GM23338 (cell line): ENCODE data around the gene TTC22. TPM values are rescaled to one million over a fixed set of nuclear protein-coding genes. Genes with fewer than 3 reads are reported as not detected.

Source experiments
- ATAC-seq: fragments of 200-7000 bp; cut with Tn5 transposase; 3 replicates; pipeline ENCODE4 v1.9.1; 2020
- DNase-seq: peaks from one replicate; pipeline ENCODE4 v3.0.0-alpha.2; 2015; ENCODE audit warnings: low spot score
- H2AFZ ChIP-seq: fragments of 200-600 bp; sonication (generic); 2 replicates; pipeline ENCODE4 v1.8.0; 2016; ENCODE audit warnings: antibody characterized with exemption, mild to moderate bottlenecking, moderate library complexity
- H3F3A ChIP-seq: fragments of 200-600 bp; sonication (generic); replicated peaks from 2 replicates; pipeline ENCODE4 v1.8.0; 2017; ENCODE audit warnings: antibody characterized with exemption, mixed run types, low read depth
- H3K27ac ChIP-seq: fragments of 200-600 bp; sonication (generic); 2 replicates; pipeline ENCODE4 v1.6.1; 2016; ENCODE audit warnings: low read depth
- H3K27me3 ChIP-seq: fragments of 200-600 bp; sonication (generic); 2 replicates; pipeline ENCODE4 v1.8.0; 2016; ENCODE audit warnings: mild to moderate bottlenecking, mixed run types, moderate library complexity; ENCODE audit not compliant: insufficient read depth
- H3K36me3 ChIP-seq: fragments of 200-600 bp; sonication (generic); 2 replicates; pipeline ENCODE4 v1.8.0; 2016; ENCODE audit warnings: mild to moderate bottlenecking; ENCODE audit not compliant: insufficient read depth
- H3K4me1 ChIP-seq: fragments of 200-600 bp; sonication (generic); 2 replicates; pipeline ENCODE4 v1.8.0; 2016; ENCODE audit warnings: mild to moderate bottlenecking, moderate library complexity; ENCODE audit not compliant: insufficient read depth
- H3K4me2 ChIP-seq: fragments of 200-600 bp; sonication (generic); 2 replicates; pipeline ENCODE4 v1.7.1; 2017; ENCODE audit warnings: mixed run types
- H3K4me3 ChIP-seq: fragments of 200-600 bp; sonication (generic); 2 replicates; pipeline ENCODE4 v1.6.1; 2016; ENCODE audit warnings: mixed run types
- H3K79me2 ChIP-seq: fragments of 200-600 bp; sonication (generic); replicated peaks from 2 replicates; pipeline ENCODE4 v1.8.0; 2017; ENCODE audit warnings: mild to moderate bottlenecking; ENCODE audit not compliant: insufficient read depth
- H3K9me2 ChIP-seq: fragments of 200-600 bp; sonication (generic); 2 replicates; pipeline ENCODE4 v1.8.0; 2017; ENCODE audit not compliant: insufficient read depth
- H4K20me1 ChIP-seq: fragments of 200-600 bp; sonication (generic); replicated peaks from 2 replicates; pipeline ENCODE4 v1.8.0; 2017; ENCODE audit warnings: mild to moderate bottlenecking; ENCODE audit not compliant: insufficient read depth
- H3K27ac Mint-ChIP-seq: 2 replicates; pipeline ENCODE4 v1.8.0; 2020; ENCODE audit warnings: inconsistent platforms, mild to moderate bottlenecking, moderate library complexity, mixed read lengths
- H3K27me3 Mint-ChIP-seq: 3 replicates; pipeline ENCODE4 v1.8.0; 2022; ENCODE audit warnings: low read depth, mild to moderate bottlenecking, moderate library complexity, mixed read lengths, inconsistent platforms; ENCODE audit not compliant: insufficient read depth, poor library complexity
- H3K36me3 Mint-ChIP-seq: 3 replicates; pipeline ENCODE4 v1.8.0; 2021; ENCODE audit warnings: low read depth, mild to moderate bottlenecking, inconsistent platforms, moderate library complexity, mixed read lengths
- H3K4me1 Mint-ChIP-seq: 3 replicates; pipeline ENCODE4 v1.8.0; 2020; ENCODE audit warnings: mild to moderate bottlenecking, inconsistent platforms, mixed read lengths
- H3K4me3 Mint-ChIP-seq: 3 replicates; pipeline ENCODE4 v1.8.0; 2021; ENCODE audit warnings: moderate library complexity, mild to moderate bottlenecking, inconsistent platforms, mixed read lengths
- H3K9me3 Mint-ChIP-seq: 3 replicates; pipeline ENCODE4 v1.8.0; 2020; ENCODE audit warnings: moderate library complexity, mild to moderate bottlenecking, inconsistent platforms, mixed read lengths
- CREB1 ChIP-seq: fragments of 250-450 bp; sonication (Bioruptor Pico); IDR thresholded peaks from 2 replicates; pipeline ENCODE4 v1.5.0; 2020; ENCODE audit warnings: low read depth, mild to moderate bottlenecking, moderate library complexity
- CTCF ChIP-seq, 2 experiments: fragments of 200-600 bp in 1 of 2; sonication (generic) in 1 of 2; conservative IDR thresholded peaks; 2 replicates each; pipeline versions ENCODE4 v1.5.1 to v1.6.1; 2016 to 2017; ENCODE audit warnings: antibody characterized with exemption in 2 of 2, low read depth in 2 of 2, mild to moderate bottlenecking in 2 of 2, moderate library complexity in 1 of 2
- ETS1 ChIP-seq: IDR thresholded peaks from 2 replicates; pipeline ENCODE4 v1.6.1; 2016; ENCODE audit warnings: antibody characterized with exemption
- EZH2 ChIP-seq: fragments of 200-600 bp; sonication (generic); IDR thresholded peaks from one replicate; pipeline ENCODE4 v1.8.0; 2017; ENCODE audit warnings: antibody characterized with exemption, mild to moderate bottlenecking, low read depth; ENCODE audit not compliant: unreplicated experiment
- EZH2phosphoT487 ChIP-seq: fragments of 200-600 bp; sonication (generic); IDR thresholded peaks from one replicate; pipeline ENCODE4 v1.8.1; 2018; ENCODE audit warnings: antibody characterized with exemption; ENCODE audit not compliant: unreplicated experiment
- JUNB ChIP-seq: IDR thresholded peaks from one replicate; pipeline ENCODE4 v1.6.1; 2016; ENCODE audit warnings: antibody characterized with exemption; ENCODE audit not compliant: unreplicated experiment
- NANOG ChIP-seq: IDR thresholded peaks from 2 replicates; pipeline ENCODE4 v1.6.1; 2016; ENCODE audit warnings: antibody characterized with exemption, borderline replicate concordance
- POLR2AphosphoS5 ChIP-seq: IDR thresholded peaks from 2 replicates; pipeline ENCODE4 v1.6.1; 2016; ENCODE audit warnings: antibody characterized with exemption, low read depth
- REST ChIP-seq: IDR thresholded peaks from one replicate; pipeline ENCODE4 v1.6.1; 2018; ENCODE audit warnings: antibody characterized with exemption; ENCODE audit not compliant: unreplicated experiment
- STAT1 ChIP-seq: IDR thresholded peaks from one replicate; pipeline ENCODE4 v1.6.1; 2016; ENCODE audit warnings: antibody characterized with exemption; ENCODE audit not compliant: unreplicated experiment
- ZNF114 ChIP-seq: fragments of 250-450 bp; sonication (Bioruptor Pico); IDR thresholded peaks from 2 replicates; pipeline ENCODE4 v1.5.0; 2020; ENCODE audit warnings: mild to moderate bottlenecking, moderate library complexity
- ZNF331 ChIP-seq: fragments of 250-450 bp; sonication (Bioruptor Pico); IDR thresholded peaks from 2 replicates; pipeline ENCODE4 v1.5.0; 2020; ENCODE audit warnings: low read depth, mild to moderate bottlenecking, moderate library complexity
- polyA plus RNA-seq: library from polyadenylated mRNA; unstranded; fragments of >200 nt; fragmentation: Nextera tagmentation; extraction: Ambion mirVana; gene quantifications from 2 replicates; pipeline ENCODE4 v1.2.1, GENCODE V29; 2016
- total RNA-seq: library from RNA; depleted of rRNA; stranded (reverse); fragments of >200 nt; shearing (Covaris generic); gene quantifications from 2 replicates; pipeline ENCODE4 v1.2.3, GENCODE V29; 2014
- TF ChIP-seq, protein P1 (sequence below): fragments of 250-450 bp; sonication (Bioruptor Pico); IDR thresholded peaks from 2 replicates; pipeline ENCODE4 v1.5.0; 2020; ENCODE audit warnings: mild to moderate bottlenecking, moderate library complexity

TTC22 gene
- total and polyA plus RNA-seq, 2 experiments from 2014 or later: 1.2 to 2.5 TPM

GRCh38 chr1:54819195-54819536 lies 18.0 kb upstream of the TTC22 start (continued):
- TF ChIP-seq CTCF (conservative IDR thresholded peaks at IDR 0.05; ENCODE audit: low read depth in 2 of 2) (no peak), STAT1 (no peak), ZNF331 (CRISPR knock-in tag) (no peak), REST (no peak), EZH2 (no peak), POLR2AphosphoS5 (no peak), JUNB (no peak)

- Mint-ChIP-seq H3K4me3 (no peak overlapping the region), H3K9me3 (peaks cover 10% of the 10 kb centered on the region; the same call in 1 of the 3 replicates), H3K4me1 (peaks cover 34% of the 10 kb centered on the region), H3K27ac (no peak overlapping the region; the same call in 1 of the 2 replicates), H3K27me3 (peaks cover 1% of the 10 kb centered on the region), H3K36me3 (no peaks in the 10 kb centered on the region)
- Histone ChIP-seq H3K27ac (no peak overlapping the region), H3K27me3 (no peaks in the 10 kb centered on the region), H3K9me2 (peaks cover 4% of the 10 kb centered on the region; the same call in 1 of the 2 replicates), H3K4me3 (no peak overlapping the region), H3K36me3 (no peaks in the 10 kb centered on the region), H3F3A (no peaks in the 10 kb centered on the region), H4K20me1 (no peaks in the 10 kb centered on the region), H3K79me2 (no peaks in the 10 kb centered on the region), H2AFZ (no peak overlapping the region), H3K4me1 (peaks cover 19% of the 10 kb centered on the region), H3K4me2 (0 out of 2 replicates have a peak overlapping the region, but pooled peaks have one; percentile 32)
- DNase-seq (no peak), ATAC-seq (no peak)
- TF ChIP-seq EZH2phosphoT487: no peak
- TF ChIP-seq, protein P1, sequence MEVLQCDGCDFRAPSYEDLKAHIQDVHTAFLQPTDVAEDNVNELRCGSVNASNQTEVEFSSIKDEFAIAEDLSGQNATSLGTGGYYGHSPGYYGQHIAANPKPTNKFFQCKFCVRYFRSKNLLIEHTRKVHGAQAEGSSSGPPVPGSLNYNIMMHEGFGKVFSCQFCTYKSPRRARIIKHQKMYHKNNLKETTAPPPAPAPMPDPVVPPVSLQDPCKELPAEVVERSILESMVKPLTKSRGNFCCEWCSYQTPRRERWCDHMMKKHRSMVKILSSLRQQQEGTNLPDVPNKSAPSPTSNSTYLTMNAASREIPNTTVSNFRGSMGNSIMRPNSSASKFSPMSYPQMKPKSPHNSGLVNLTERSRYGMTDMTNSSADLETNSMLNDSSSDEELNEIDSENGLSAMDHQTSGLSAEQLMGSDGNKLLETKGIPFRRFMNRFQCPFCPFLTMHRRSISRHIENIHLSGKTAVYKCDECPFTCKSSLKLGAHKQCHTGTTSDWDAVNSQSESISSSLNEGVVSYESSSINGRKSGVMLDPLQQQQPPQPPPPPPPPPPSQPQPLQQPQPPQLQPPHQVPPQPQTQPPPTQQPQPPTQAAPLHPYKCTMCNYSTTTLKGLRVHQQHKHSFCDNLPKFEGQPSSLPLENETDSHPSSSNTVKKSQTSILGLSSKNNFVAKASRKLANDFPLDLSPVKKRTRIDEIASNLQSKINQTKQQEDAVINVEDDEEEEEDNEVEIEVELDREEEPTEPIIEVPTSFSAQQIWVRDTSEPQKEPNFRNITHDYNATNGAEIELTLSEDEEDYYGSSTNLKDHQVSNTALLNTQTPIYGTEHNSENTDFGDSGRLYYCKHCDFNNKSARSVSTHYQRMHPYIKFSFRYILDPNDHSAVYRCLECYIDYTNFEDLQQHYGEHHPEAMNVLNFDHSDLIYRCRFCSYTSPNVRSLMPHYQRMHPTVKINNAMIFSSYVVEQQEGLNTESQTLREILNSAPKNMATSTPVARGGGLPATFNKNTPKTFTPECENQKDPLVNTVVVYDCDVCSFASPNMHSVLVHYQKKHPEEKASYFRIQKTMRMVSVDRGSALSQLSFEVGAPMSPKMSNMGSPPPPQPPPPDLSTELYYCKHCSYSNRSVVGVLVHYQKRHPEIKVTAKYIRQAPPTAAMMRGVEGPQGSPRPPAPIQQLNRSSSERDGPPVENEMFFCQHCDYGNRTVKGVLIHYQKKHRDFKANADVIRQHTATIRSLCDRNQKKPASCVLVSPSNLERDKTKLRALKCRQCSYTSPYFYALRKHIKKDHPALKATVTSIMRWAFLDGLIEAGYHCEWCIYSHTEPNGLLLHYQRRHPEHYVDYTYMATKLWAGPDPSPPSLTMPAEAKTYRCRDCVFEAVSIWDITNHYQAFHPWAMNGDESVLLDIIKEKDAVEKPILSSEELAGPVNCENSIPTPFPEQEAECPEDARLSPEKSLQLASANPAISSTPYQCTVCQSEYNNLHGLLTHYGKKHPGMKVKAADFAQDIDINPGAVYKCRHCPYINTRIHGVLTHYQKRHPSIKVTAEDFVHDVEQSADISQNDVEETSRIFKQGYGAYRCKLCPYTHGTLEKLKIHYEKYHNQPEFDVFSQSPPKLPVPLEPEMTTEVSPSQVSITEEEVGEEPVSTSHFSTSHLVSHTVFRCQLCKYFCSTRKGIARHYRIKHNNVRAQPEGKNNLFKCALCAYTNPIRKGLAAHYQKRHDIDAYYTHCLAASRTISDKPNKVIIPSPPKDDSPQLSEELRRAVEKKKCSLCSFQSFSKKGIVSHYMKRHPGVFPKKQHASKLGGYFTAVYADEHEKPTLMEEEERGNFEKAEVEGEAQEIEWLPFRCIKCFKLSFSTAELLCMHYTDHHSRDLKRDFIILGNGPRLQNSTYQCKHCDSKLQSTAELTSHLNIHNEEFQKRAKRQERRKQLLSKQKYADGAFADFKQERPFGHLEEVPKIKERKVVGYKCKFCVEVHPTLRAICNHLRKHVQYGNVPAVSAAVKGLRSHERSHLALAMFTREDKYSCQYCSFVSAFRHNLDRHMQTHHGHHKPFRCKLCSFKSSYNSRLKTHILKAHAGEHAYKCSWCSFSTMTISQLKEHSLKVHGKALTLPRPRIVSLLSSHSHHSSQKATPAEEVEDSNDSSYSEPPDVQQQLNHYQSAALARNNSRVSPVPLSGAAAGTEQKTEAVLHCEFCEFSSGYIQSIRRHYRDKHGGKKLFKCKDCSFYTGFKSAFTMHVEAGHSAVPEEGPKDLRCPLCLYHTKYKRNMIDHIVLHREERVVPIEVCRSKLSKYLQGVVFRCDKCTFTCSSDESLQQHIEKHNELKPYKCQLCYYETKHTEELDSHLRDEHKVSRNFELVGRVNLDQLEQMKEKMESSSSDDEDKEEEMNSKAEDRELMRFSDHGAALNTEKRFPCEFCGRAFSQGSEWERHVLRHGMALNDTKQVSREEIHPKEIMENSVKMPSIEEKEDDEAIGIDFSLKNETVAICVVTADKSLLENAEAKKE (CRISPR knock-in tag): no peak
- no peak for TF ChIP-seq ETS1
- no peak for TF ChIP-seq NANOG
- TF ChIP-seq ZNF114 (CRISPR knock-in tag): no peak
- no peak for TF ChIP-seq EZH2
- TF ChIP-seq CREB1 (CRISPR knock-in tag): no peak
- TF ChIP-seq ZNF331 (CRISPR knock-in tag): no peak
These were observed 17.5 kb upstream of the TTC22 start for GRCh38 chr1:54818461-54819194.
